Measurements from ENCODE around the gene UVSSA.

UVSSA gene

DNA sequence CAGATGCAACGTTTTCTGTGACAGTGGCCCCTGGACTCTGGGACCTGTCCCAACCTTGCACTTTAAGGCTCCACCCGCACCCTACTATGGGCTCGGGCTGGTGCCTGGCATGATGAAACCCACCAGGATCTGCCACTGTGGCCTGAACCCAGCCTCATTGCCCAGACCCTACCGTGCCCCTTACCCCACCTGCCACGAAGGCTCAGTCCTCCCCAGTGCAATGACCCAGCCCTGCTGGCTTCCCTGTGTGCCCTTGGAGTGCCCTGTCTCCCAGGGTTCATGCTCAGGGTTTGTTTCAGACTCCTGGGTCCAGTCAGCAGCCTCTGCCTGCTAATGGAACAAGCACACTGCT lies 3.1 kb downstream of the UVSSA start:
- no peak for FAIRE-seq

DNA sequence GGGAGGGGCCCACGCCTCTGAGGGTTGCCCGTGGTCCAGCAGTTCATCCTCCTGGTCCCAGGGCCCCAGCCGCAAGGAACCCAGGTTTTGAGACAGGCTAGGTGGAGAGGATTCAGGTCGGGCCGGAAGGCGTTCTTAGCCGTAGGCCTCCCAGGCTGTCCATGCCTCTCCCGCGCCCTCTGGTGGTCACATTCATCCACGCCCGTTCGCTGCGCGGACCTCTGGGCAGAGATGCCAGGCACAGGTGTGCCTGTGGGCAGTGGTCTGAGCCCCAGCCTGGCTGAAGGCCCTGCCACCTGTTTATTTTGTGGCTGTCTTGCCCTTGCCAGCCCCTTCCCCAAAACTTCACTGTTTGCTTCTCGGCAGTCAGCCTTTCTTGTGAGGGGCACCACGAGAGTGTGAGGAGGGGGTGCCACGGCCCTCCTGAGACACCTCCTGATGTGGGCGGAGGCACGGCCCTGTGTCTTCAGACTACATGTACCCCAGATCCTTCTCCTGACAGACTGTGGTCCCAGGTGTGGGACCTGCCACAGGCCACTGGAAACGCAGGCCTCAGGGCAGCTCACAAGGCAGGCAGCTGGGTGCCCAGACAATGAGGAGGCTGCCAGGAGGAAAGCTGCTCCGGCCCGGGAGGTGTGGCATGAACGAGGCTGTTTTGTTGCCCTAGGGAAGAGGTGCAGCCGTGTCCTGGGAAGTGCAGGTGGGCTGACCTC lies 5.0 kb downstream of the UVSSA start:
- FAIRE-seq: no peak

DNA sequence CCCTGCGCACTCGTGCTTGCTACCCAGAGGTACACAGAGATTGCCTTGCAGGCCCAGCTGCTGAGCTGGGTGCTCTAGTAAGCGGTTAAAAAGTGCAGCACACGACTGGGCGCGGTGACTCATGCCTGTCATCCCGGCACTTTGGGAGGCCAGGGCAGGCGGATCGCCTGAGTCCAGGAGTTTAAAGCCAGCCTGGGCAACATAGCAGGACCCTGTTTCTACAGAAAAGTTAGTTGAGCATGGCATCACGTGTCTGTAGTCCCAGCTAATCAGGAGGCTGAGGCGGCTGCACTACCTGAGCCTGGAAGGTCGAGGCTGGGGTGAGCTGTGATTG lies 5.5 kb downstream of the UVSSA start:
- no peak for FAIRE-seq

DNA sequence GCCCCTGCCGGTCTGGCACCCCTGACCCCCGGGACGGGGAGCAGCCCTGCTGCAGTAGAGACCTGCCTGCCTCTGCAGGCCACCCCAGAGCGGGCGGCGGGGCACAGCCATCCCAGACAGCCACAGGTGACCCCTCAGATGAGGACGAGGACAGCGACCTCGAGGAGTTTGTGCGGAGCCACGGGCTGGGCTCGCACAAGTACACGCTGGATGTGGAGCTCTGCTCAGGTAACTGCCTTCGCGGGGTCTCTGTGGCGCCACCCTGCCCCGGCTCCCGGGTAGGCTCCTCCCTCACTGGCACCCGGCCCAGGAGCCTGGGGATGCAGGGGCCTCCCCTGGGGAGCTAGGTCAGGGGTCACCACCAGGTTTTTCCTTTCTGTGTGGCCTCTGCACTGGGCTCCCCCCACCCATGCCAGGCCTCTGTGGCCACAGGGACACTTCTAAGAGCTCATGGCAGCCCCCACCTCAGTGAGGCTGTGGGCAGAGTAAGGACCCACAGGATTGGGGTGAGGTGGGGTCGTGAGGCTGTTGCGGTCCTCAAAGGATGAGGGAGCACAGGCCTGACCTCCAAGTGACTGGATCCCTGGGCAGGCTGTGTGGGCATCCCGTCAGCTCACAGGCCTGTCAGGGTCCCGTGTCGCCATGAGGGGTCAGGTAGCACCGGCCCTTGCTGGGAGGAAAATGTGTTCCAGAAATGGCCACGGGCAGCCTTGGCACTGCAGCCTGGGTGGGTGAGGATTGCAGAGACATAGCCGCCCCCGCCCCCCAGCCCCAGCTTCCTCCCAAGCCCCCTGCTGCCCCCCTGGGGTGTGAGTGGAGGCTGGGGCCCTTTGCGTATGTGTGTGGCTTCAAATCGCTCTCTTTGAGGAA lies 6.4 kb downstream of the UVSSA start:
- no peak for FAIRE-seq

DNA sequence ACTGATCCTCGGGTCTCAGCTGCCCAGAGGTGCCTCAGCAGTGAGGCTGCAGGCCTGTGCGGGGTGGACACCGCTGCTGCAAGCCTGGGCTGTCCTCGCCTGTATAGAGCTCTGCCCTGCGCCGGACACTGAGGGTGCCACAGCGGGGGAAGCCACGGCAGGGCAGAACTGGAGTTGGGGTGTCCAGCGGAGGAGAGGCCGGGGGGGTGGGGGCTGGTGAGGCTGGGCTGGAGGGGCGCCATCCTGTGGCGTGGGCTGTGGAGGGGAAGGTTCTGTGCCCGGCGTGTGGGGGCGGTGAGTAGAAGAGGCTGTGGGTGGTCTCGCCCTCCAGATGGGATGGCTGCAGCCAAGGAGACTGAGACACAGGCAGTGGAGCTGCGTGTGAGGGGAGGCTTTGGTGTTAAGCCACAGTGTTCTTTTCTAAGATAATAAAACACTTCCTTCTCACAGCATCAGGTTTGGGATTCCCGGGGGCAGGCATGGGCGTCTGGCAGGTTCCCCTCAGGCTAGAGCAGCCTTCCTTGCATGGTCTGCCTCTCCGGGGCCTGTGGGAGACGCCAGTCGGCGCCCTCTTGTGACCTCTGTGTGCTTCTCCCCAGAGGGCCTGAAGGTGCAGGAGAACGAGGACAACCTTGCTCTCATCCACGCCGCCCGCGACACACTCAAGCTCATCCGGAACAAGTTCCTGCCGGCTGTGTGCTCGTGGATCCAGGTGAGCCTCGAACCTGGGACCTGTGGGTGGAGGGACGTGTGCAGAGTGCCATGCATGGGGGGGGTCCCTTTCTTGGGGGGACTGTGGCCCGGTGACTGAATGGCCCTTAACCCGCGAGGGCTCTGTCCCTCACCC lies 7.4 kb downstream of the UVSSA start:
- no peak for FAIRE-seq

DNA sequence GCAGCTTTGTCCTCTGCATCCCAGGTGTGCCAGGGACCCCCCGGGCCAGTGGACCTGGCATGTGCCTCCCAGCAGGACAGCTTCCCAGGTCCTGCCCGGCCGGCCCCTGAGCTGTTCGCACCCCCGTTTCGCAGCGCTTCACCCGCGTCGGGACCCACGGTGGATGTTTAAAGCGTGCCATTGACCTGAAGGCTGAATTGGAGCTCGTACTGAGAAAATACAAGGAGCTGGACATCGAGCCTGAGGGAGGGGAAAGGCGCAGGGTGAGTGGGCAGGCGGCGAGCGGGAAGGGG lies 7.9 kb downstream of the UVSSA start:
- no peak for FAIRE-seq

DNA sequence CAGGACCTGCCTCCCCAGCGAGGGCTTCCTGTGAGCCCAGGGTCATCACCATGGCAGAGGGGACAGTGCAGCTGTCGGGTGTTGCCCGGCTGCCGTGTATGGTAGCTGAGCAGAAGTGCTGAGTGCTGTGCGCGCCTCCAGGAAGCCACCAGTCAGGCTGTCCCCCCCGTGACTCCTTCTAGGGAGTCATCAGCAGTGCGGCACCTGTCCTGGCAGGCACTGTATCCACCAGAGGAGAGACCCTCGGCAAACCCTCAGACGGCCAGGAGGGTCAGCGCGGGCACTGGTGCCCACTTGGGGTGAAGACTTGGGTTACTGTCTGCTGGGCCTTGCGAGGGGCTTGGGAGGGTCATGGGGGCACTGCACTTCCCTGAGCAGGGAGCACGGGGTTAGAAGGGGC lies 8.4 kb downstream of the UVSSA start:
- no peak for FAIRE-seq

DNA sequence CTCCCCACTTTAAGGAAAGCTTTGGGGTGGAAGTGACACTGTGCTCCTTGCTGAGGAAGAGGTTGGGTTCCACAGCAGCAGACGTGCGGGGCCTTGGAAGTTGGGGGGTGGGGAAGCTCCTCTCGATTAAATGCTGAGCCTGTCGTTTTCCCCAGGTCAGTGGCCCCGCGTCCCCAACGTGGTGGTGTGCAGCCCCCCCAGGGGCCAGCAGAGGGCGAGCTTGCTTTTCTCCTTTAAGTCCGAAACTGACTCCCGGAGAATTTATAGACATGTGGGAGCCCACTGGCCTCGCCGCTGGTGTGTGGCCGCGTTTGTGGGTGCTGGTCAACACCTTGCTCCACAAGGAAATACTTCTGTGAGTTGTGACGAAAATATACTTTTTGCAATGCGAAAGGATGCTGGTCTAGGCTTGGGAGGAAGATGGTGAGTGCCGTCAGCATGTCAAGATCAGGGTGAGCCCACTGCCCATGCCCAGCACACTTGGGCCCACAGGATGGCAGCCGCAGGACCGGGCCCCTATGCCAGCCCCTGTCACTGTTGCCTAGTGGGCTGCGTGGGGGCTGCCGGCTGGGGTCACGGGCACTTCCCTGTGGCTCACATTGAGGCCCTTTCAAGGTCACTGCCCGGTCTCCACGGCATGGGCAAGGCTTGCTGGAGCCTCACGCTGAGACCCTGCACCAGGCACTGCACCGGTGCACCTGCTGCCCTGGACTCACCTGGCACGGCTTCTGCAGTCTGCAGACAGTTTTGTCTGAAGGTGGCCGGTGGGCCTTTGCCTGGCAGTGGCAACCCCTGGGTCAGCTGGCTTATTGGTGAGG lies 9.4 kb downstream of the UVSSA start:
- no peak for FAIRE-seq

DNA sequence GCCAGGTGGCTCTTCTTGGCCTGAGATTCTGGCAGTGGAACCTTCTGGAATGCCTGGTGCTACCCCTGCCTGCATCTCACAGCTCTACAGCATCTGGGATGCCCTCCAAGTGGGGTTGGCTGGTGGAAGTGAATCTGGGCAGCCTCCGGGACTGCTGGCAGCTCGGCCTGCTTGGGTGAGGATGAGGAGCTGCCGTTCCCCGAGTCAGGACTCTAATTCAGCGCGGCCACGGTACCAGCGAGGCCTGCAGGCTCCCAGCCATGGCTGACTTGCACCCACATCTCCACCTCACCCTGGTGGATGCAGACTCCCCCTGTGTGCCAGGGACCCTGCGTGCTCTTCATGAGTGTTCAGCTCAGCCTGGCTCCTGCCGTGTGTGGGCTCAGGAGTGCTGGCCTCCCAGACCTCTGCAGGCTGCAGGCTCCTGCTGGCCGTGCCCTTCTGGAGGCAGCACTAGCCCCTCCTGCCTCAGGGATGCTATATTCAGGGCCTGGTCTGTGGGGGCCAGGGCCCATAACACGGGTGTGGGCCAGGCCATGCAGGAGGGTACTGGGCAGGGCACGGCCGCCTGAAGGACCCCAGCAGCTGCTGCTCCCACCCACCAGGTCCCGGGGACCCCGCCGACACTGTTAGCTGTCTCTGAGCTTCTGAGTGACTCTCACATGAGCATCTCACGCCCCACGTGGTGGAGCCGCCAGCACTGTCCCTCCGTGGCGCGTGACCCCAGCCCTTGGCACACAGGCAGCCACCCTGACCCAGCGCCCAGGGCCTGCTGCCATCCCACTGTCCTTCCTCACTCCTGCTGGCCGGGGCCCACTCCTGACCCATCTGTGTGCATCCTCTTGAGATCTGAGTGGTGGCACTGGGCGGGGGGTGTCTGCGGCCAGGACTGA lies 10.6 kb downstream of the UVSSA start:
- FAIRE-seq: no peak

DNA sequence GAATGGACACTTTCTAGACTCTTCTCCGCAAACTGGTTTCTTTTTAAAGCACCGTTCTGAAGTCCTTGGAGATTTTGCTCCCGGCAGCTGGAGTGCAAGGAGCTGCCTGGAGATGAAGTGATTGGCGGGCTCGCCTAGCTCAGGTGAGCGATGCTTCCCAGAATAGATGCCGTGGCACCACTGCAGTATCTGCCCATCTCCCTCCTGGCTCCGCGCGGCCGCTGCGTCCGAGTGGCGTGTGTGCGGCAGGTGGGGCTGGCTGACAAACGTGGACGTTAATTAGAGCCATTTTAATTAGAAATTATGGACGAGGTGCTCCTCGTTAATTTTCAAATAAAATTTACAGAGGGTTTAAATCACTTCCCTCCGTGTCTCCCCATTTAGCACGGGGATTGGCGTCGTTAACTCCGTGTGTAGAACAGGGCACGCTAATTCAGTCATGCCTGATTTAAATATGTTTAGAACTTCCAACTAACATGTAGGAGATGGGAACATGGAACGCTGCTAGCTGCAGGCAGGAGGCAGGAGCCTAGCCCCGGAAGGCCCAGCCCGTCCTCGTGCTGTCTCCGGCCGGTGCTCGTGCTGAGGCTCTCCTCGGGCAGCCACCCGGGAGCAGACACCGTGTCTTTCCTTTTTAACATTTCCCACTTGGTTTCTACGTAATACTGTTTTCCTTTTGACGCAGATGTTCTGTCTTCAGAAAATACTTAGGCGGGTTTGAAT lies 11.6 kb downstream of the UVSSA start:
- no peak for FAIRE-seq

DNA sequence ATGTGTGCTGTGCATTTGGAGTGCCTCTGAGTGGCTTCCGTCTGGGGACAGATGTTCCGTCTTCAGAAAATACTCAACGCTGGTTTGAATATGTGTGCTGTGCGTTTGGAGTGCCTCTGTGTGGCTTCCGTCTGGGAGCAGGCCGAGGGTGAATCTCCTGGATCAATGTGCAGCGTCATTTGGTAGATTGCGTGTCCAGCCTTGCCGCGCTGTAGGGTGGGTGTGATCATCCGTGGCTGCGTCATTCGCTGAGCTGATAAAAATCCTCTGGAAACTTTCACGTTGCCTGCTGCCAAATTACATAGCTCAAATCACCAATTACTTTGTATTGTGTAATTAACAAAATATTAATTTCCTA lies 12.1 kb downstream of the UVSSA start:
- no peak for FAIRE-seq

DNA sequence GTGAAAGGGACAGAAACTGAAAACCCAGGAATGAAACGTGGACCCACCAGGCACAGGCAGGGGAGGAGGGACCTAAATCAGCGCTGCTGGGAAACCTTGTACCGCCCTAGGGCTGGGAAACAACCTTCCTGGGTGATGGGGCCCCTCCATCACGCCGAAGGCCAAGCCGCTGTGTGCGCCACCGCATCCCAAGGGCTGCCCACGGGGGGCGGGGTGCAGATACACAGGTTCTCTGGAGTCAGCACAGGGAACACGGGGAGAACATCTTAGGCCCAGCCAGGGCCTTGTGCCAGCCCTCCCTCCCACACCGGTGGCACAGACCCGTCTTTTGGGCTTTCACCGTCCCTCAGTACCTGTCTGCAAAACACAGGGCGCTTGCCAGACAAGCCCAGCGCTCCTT lies 13.0 kb downstream of the UVSSA start:
- no peak for FAIRE-seq

DNA sequence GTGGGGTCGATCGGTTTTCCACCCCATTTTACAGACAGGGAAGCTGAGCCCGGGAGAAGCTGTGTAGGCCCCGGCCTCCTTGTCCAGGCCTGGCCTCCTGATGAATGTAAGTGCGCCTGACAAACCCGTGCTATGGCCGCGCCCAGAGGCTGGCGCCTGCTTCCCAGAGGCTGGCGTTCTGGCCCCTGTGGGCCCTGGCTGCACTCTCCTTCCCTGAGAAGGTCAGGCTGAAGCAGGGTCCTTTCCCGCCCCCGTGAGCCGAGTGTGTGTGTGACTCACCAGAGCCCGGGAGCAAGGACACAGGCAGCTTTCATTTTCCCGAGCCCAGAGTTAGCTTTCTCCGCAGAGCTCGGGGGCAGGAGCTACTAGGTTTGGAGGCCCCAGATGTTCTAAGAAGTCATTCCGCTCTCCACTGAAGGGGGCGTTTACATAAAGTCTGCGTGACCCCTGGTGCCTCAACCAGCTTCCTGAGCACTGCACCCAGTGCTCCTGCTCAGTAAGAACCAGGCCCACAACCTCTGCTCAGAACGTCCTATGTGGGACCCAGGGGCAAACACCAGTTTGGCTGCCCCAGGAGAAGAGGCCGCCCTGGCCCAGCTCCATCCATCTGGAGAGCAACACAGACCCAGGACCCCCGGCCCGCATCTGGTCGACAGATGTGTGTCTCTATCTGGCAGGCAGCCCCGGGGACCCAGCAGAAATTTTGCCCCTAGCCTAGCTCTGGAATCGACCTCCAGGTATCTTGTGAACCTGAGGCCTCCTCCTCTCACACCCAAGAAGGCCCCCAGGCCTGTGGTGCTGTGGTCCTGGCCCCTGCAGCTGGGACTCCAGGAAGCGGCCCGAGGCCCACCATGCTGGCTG lies 13.6 kb downstream of the UVSSA start:
- FAIRE-seq: no peak

DNA sequence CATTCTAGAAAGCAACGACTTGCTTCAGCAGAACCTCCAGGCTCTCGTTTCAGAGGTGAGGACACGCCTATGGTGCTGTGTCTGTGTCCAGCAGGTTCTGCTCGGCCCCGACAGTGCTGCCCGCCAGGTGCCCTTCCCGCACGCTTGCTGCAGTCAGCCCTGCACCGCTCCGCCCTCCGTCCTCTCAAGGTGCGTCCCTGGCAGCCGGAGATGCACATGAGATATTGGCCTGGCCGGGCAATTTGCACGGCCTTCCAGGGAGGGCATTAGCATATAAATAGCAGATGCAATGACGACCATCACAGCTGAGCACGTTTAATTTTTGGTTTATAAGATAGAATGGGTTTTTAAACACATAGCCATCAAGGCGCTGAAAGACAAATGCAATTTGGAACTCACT lies 14.4 kb downstream of the UVSSA start:
- FAIRE-seq: no peak

DNA sequence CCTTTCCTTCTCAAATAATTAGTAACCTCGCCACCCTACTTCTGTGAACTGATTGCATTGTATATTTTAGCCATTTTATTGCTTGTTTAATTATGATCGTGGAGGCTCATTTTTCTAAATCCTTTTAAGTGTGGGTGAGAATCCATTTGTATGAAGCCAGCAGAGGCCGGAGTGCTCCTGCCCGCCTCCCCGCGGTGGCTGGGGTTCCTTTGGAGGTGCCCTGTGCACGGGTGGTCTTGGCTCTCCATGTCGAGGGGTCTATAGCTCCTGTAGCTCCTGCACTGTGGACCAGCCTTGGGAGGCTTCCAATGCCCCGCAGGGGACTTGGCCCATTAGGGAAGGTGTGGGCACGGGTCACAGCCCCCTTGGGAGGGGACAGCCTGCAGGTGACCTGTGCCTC lies 15.0 kb downstream of the UVSSA start:
- no peak for FAIRE-seq

DNA sequence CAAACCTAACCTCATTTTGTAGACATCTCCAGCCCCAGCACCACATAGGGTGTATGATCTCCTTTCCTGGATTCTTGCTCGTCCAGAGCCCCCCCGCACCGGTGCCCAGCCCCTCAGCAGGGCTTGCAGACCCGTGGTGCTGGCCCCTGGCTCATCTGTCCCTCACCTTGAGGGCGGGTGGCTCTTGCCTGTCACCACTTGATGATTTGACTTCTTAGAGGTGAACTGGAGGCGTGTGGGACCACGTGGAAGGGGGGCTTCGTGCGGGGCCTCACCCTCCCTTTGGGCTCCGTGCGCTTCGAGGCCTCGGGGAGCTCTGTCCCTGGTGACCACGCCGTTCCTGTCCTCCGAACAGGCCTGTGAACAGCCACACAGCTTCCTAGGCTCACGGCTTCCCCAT lies 15.5 kb downstream of the UVSSA start:
- no peak for FAIRE-seq

DNA sequence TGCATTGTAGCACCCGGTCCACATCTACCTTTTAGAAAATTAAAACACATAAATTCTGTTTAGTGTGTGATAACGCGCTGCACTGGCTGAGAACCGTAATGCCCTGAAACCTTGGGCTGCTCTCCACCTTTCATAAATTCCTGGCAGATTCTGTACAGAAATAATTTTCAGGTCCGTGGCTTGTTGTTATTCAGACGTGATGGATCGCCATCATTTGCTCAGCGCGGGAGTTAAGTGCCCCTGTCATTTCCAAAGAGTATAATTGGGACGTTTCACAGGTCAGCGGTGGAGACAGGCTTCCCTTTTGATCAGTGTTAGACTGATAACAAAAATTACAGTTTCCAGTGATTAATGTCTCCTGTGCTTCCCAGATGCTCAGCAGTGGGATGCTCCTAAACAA lies 16.5 kb downstream of the UVSSA start:
- no peak for FAIRE-seq

DNA sequence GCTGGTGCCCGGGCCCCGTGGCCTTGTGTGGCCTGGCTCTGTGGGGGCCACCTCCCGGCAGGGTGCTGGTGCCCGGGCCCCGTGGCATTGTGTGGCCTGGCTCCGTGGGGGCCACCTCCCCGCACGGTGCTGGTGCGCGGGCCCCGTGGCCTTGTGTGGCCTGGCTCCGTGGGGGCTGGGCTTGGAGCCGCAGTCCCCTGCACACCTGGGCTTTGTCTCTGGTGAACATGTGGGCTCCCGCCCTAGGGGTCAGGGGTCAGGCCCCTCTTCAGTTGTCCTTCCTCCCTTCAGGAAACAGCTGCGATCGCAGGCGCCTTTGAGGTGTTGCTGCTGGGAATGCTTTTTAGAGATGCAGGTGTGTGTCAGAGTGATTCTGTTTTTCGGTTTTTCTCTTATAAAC lies 17.2 kb downstream of the UVSSA start:
- no peak for FAIRE-seq

DNA sequence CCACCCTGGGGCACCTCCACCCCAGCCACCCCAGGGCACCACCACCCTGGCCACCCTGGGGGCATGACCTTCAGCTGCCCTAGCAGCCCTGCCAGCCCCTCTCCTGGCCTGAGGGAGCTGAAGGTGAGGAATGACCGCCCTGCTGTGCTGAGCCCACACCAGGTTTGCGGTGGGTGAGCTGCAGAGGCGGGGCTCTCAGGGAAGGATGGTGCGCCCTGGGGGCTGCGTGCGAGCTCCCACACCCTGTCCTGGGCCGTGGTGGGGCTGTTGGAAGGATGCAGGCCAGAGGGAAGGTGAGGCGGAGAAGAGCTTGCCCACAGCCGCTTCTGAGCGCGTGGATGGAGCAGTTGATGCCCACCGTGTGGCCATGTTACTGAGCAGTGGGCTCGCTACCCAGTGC lies 17.7 kb downstream of the UVSSA start:
- FAIRE-seq: no peak

All from A204.1 (cell line).